Measurements from ENCODE around the gene ARMC9.
"Not testable (repeated sequence)": the region's sequence is repeated elsewhere in the genome, so short reads cannot be mapped to it uniquely, and the experiment has no call there.

Gene ARMC9

DNA sequence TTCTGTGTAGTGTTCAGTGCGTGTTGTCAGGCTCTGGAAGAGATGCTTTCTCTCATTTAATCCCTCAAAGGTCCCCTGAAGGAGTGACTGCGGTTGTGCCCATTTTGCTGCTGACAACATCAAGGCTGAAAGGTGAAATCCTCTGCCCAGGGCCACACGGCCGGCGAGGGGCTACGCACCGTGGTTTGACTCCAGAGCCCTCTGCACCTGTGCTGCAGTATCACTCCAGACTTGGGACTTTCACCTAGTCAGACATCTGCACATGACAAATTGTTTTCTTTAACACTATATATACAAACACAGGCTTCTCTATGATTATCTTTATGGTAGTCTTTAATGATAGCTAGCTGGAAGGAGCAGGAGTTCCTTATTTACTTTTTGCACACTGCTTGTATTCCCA lies 90.2 kb downstream of the ARMC9 start:
- no peak for DNase-seq

DNA sequence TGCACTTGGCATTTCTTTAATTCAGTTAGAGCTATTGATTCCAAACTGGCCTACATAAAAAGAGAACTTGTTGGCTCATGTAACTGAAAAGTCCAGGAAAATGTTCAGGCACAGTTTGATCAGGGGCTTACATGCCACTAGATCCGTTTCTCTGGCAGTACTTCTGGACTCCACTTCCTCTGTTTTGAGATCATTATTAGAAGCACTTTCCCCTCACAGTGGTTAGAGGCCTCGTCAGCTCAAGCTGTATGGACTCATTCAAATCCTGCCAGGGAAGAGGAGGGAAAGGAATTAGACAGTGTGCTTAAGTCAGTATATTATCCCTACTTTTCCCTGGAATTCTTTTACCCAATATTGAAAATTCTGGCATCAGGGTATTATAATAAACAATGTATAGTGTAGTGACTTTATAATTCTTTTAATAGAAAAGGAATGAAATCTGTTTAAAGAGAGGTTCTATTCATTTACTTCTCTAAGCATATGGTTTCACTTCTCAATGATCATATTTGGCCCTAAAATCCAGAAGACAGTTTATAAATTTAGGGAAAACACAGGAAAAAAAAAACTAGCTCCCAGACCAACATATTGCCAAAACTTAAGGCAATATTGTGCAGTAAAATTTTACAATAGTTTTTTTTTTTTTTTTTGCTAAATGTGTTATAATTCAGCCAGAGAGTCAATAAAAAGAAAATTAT lies 92.0 kb downstream of the ARMC9 start:
- DNase-seq = no peak

DNA sequence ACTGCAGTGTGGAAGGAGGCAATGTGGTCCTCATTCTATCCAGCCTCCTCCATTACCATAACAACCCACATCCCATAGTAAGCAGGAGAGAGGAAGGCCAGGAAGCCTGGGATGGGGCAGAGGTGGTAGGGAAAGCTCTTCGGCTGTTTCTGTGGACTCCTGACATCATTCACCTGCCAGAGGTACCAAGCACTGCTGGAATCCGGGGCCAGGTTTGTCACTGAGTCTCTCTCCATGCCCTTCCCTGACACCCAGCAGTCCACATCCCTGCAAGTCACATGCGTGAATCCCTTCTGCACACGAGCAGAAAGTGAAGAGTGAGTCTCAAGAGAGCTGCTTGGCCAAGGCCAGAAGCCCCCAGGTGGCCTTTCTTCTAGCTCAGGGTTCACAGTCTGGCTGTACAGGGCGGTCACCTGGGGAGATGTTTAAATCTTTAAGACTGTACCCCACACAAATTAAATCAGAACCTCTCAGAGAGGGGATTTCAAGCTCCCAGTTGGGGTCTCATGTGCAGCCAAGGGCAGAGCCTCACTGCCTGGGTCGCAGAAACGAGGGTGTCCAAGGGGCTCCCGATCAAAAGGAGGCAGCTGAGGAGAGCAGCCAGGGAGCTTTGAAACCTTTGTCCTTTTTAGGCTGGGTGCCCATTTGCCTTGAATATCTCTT lies 94.2 kb downstream of the ARMC9 start:
- DNase-seq = no peak

DNA sequence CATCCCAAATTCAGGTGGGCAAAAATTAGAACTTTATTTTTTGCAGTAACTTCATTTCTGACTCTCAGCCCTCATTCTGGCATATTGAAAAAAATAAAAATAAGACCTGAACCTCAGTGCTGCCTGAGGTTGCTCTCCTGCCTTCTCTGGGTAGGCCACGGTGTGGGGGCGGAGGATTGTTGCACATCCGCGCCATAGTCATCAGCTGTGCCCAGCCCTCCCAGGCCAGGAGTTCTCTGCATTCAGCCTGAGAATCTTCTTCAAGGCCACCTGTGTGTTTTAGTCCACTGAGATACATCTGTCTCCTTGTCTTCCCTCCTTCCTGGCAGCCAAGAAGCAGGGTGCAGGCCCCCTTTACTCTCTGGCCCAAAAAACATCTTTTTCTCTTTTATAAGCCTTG lies 94.7 kb downstream of the ARMC9 start:
- no peak for DNase-seq

DNA sequence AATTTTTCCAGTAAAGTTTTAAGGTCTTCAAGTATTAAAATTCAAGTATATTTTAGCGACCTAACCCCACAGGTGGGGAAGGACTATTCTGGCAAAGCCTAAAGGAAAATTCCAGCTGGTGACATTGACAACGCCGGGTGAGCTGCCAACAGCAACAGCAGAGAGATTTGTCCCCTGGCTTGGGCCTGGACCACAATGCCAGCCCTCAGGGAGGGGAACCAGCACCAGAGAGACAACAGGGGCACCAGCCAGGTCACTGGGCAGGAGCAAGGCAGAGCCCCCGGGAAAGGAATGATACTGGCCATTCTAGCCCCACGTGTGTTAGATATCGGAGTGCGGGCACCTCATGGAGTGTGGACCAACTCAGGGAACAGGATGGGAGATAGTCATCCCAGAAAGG lies 95.7 kb downstream of the ARMC9 start:
- no peak for DNase-seq

DNA sequence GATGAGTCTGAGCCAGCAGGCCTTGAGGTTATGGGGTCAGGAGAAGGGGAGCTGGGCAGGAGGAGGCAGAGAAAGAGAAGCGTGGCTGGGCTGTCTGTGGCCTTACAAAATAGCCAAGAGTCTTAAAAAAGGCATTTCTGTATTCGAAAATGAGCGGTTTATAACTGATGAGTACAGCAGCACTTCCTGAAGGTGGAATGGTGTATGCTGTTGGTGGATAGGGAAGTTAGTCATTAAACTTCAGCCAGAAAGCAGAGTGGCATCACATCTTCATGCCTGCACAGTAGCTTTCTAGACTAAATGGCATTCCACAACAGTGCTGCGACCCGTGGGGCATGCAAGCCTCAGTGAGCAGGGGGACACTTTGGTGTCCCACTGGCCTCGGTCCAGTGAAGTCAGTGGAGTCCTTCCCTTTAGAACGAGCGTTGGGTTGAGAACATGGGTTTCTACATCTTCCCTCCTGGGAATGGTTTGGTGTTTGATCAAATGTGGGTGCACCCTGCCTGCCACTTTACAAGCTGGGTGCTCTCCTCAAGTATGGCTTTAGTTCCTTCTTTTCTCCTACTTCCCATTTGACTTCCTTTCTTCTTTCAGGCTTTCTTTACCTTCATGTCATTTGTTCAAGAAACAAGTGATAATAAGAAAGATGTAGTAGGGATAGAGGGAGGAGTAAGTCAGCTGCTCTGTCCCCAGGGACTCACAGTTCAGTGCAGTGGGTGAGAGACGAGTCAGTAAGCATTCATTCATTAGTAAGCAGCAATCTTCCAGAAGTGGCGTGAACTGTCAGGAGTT lies 96.3 kb downstream of the ARMC9 start:
- no peak for DNase-seq

DNA sequence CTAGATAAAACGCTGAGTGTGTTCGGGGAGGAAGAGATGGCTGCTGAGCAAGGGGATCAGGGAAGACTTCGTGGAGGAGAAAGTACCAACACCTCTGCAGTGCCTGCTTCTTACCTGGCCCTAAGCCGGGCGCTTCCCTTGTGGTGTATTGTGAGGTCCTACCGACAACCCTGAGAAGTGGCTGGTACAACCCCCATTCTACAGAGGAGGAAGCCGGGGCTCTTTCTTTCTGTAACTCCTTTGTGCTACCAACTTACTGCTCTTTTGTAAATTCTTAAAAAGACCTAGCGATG lies 96.9 kb downstream of the ARMC9 start:
- no peak for DNase-seq

DNA sequence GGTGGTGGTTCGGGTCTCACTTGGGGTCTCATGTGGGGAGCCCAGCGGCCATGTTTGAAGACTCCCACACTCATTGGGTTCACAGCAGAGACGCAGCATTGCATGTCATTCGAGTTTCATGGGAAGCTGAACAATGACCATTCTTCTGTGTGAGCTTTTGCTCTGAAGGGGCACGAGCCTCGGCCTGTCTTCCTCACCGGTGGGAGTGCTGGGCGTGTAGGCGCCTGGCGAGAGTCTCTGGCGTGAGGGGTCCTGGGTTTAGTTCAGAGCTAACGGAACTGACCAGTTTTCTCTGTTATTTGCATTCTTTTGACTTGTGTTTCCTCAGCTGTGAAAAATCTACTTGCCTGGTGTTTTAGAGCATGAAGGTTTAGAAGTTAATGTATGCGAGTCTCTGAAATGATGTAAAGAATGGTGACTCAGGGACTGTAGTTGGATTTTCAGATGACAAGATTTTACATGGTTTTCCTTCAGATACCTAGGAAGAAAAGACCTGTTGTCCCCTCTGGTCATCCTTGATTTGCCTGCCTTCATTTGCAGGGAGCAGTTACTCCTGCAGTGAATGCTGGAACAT lies 98.1 kb downstream of the ARMC9 start:
- no peak for DNase-seq

DNA sequence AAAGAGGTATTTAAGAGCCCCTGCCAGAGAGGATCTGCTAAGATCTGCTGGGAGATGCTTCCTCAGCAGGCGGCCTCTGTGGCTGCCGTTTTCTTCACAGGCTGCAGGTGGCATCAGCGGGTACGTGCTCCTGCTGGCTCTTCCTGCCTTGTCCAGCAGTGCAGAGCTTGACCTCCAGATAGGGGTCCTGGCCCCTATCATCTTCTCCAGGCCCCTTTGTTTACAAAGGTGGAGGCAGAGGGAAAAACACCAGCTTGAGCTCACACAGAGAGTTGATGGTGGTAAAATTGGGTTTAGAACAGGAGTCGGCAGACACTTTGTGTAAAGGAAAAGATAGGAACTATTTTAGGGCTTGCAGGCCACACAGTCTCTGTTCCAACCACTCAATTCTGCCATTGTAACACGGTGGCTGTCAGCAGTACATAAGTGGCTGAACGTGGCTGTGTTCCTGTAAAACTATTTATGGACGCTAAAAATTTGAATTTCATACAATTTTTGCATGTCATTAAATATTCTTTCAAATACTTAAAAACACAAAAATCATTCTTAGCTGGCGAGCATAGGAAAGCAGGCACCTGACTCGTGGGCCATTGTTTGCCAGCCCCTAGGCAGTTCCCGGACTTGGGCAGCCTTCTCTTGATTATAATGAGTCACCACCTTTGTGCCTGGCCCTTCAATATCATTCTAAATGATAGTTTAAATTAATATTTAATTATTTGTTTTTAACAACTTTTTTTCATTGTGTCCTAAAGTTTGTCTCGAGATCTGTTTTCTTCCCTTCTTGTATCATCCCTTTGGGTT lies 98.9 kb downstream of the ARMC9 start:
- DNase-seq = no peak

DNA sequence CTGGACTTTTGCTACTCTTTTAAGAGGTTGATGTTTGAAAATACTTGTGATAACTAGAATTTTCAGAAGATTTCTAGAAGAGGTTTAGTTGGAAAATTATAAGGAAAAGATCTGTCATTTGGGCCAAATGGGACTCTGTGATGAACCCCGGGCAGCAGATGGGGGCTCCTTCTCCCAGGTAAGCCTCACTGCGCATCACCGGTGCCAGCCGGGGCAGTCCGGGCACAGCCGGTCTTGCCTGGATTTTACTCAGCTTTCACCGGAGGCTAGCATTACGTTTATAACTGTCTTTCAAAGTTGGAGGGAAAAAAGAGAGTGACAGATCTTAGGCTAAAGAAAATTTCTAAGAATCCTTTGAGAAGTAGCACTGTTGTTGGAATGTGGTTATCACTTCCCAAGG lies 99.7 kb downstream of the ARMC9 start:
- DNase-seq = no peak

DNA sequence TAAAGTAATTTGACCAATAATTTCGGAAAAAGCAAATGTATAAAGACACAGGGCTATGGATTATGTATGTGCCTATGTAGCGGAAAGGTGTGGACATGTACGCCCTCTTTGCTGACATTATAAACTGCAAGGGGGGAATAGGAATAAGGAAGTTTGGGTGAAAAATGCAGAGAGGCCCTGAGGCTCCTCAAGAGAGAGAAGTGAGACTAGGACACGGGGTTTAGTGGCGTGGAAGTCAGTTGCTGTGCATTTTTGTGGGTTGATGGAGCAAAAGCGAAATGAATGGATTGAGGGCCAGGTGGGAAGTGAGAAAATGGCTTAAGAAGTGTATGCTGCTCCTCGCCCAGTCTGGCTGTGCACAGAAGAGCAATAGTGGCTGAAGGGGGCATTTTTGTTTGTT lies 100.8 kb downstream of the ARMC9 start:
- DNase-seq = no peak

DNA sequence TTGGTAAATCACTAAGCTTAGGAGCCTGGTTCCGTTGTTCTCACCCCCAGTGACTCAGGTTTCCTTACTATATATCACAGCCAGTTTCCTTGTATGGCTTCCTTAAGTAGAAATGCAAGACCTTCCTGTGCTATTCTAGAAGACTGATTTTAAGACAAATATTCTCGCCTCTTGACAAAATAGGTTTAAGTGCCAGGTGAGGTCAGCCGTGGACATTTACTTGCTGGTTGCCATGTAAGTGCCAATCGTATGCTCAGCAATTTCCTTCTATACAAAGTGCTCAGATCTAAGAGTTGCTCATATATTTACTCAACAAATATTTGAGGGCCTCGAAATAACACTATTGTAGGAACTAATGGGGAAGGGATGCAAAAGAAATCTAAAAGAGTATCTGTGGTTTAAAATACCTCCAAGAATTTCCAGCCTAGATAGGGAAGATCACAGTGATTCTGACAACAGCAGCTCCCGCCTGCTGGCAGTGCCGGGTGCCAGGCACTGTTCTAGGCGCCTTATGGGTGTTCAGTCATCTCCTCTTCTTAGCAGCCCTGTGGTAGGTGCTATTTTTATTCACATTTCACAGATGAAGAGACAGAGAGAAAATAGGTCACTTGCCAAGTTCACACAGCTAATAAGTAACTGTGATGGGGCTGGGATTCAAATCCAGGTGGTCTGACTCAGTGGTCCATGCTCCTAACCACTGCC lies 101.7 kb downstream of the ARMC9 start:
- DNase-seq = no peak

DNA sequence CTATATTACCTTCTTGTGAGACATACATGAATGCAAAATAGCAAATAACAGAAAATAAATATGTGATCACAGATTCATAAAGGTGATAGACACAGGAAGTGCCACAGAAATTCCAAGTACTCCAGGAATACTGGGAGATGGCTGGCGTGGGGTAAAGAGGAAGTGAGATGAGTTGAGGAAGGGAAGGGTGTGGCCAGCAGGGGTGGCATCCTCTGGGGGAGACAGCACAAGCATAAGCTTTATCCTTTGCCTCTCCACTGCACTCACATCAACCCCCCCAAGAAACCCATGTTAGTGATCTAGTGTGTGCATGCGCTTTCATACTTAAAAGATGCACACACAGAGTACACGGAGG lies 102.3 kb downstream of the ARMC9 start:
- DNase-seq = no peak

DNA sequence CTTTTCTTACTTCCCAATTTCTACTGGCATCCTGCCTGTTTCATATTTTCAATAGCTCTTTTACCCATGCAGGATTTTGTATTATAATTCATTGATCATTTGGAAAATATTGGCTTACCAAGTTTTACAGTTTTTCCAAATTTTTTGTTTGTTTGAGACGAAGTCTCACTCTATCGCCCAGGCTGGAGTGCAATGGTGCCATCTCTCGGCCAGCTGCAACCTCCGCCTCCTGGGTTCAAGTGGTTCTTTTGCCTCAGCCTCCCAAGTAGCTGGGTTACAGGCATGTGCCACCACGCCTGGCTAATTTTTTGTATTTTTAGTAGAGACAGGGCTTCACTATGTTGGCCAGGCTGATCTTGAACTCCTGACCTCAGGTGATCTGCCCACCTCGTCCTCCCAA lies 105.8 kb downstream of the ARMC9 start:
- not testable (repeated sequence) for DNase-seq

DNA sequence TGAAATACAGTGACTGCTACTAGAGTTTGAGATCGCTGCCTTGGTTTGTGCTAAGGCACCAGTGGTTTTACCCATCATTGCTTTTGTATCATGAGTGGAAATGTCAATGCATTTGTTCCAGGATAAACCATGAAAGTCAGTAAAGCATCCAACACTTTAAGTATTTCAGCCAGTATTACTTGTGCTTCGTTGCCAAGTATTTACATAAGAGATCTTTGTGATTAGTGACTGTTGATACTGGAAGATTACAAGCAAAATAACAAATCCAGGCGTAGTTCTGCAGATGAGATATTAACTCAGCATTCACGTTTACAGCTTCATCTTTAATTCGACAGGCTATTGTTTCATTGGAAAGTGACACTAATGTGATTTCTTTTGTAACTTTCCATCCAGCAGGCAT lies 106.8 kb downstream of the ARMC9 start:
- DNase-seq = no peak

DNA sequence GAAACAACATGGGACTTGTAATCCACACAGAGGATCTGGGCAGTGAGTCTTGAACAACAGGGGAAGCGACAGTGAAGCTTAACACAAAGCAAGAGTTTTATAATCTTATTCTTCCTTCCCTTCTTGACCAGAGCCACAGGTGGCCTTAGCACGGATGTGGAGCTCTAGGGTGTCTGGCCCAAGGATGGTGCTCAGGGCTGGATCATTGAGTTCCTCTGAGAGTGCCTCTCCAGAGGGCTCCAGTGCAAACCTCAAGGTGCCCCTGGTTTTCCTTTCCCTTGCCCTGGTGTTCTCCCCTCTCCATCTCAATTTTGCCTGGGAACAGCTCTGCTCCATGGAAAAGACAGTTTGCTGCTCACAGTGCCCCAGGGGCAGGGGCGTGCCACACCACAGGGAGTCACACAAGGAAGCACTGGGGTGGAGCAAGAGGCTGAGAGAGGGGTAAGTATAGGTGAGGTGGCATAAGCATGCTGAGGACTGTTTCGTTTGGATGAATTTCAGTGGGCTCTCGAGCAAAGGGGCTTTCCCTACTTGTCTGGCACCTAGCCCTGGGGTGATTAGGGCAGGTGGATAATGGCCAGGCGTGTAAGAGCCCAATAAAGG lies 108.5 kb downstream of the ARMC9 start:
- DNase-seq = no peak

DNA sequence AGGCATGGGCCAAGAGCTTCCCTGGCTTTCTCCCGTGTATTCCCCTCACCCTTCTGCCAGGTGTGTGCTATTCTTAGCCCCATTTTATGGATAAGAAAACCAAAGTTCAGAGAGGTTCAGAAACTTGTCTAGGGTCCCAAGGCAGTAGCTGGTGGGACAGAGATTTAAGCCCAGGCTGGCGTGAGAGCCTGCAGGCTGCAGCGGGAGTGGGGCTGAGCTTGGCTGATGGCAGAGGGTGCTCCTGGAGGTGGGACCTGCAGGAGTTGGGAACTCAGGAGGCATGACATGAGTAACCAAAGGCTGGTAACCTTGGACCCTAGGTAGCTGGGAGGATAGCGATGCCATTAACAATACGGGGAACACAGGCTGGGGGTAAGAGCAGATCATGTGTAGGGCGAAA lies 109.8 kb downstream of the ARMC9 start:
- no peak for DNase-seq

DNA sequence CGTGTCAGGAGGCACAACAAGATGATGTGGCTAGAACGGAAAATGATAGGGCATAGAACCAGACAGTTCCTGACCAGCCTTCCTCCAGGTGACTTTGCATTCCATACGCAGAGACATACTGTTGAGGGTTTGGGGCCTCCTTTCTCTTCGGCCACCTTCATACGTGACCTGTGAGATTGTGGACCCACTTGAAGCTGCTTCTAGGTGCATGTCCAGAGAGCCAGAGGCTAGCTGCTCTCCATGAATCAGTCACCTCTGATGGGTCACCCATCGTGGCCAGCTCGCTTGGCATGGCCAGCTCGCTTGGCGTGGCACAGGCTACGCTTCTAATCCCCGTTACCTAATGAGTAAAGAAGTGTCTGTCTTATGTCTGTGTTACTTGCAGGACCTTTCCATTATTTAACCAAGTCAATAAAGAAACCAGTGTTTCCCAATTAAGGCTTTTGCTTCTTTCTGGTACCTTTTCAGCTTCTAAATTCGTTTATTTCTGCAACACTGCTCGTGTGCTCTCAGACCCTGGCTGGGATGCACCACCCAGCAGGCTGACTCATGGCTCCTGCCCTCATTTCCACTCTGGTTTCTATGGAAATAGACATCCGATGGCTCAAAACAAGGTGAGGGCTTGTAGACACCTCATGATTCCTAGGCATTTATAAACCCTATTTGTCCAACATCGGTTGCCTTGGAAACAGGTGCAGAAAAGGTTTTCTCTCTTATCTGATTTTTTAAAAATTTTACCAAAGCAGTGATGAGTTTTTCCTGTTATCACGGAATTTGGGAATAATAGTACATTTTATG lies 110.4 kb downstream of the ARMC9 start:
- no peak for DNase-seq

DNA sequence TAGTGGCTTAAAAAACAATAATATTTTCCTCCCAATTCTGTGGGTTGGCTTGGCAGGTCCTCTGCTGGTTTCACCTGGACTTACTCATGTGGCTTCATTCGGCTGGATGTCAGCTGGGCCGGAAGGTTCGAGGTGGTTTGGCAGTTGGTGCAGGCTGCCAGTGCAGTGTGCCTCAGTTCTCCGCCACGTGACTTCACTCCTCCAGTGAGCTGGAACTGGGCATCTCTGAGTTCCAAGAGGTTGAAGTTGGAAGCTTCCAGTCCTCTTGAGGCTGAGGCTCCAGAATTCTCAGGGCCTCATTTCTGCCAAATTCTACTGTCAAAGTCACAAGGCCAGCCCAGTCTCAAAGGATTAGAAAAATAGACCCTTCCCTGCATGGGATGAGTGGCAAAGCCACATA lies 113.6 kb downstream of the ARMC9 start:
- DNase-seq = no peak

DNA sequence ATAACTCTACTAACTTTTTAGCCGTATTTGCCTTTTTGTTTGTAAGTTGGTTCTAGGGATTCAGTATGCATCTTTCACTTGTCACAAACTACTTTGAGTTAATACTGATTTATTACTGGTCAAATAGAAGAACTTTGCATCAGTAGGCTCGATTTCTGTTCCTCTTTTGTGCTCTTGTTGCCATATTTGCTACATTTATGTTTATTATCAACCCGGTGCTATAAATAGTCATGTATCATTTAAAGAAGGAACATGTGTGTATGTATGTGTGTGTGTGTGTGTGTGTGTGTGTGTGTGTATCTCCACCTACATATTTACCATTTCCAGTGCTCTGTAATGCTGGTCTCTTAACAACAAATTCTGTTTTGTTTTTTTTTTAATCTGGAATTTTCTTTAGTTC lies 117.5 kb downstream of the ARMC9 start:
- DNase-seq = no peak

DNA sequence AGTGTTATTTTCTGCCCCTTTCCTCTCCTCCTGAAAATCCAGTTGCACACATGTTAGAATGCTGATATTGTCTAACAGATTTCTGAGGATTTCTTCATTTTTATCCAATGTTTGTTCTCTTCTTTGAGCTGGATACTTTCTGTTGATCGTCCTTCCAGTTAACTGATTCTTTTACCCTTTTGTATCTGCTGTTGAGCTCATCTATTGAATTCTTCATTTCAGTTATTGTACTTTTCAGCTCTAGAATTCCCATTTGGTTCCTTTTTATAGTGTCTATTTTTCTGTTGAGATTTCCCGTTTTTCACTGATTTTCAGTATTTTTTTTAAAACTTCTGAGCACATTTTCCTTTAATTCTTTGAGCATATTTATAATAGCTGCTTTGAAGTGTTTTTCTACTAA lies 119.1 kb downstream of the ARMC9 start:
- no peak for DNase-seq

Measured in NCI-H774 (cell line).